PC-3 (cell line): ENCODE results near the gene TBC1D14.

Experiments used
- EZH2 ChIP-seq: fragments of 300-600 bp; sonication (generic); IDR thresholded peaks from one replicate; pipeline ENCODE4 v1.6.1; 2017; ENCODE audit warnings: antibody characterized with exemption, mild to moderate bottlenecking, low read length; ENCODE audit not compliant: unreplicated experiment
- TF ChIP-seq, protein P1 (sequence below): fragments of 300-600 bp; sonication (generic); conservative IDR thresholded peaks from 2 replicates; pipeline ENCODE4 v1.5.1; 2017; ENCODE audit warnings: antibody characterized with exemption, low read depth, mild to moderate bottlenecking, low read length

- TF ChIP-seq, protein P1, sequence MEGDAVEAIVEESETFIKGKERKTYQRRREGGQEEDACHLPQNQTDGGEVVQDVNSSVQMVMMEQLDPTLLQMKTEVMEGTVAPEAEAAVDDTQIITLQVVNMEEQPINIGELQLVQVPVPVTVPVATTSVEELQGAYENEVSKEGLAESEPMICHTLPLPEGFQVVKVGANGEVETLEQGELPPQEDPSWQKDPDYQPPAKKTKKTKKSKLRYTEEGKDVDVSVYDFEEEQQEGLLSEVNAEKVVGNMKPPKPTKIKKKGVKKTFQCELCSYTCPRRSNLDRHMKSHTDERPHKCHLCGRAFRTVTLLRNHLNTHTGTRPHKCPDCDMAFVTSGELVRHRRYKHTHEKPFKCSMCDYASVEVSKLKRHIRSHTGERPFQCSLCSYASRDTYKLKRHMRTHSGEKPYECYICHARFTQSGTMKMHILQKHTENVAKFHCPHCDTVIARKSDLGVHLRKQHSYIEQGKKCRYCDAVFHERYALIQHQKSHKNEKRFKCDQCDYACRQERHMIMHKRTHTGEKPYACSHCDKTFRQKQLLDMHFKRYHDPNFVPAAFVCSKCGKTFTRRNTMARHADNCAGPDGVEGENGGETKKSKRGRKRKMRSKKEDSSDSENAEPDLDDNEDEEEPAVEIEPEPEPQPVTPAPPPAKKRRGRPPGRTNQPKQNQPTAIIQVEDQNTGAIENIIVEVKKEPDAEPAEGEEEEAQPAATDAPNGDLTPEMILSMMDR = no peak
- no peak for TF ChIP-seq EZH2
Observed at GRCh38 chr4:6890358-6890757, 19.3 kb upstream of the TBC1D14 start.
